Prostate gland (tissue), 2 donors: ENCODE measurements around the gene TOGARAM2. TPM values are rescaled to one million over a fixed set of nuclear protein-coding genes. Genes with fewer than 3 reads are reported as not detected.

ENCODE experiments used
- DNase-seq: peaks from one replicate; pipeline ENCODE4 v3.0.0-alpha.2; 2019; ENCODE audit warnings: low spot score
- H3K27ac ChIP-seq, 2 donors: fragments of 200-600 bp; sonication (generic); 2 replicates each; pipeline ENCODE4 v1.5.1; 2017 to 2019
- H3K27me3 ChIP-seq: fragments of 200-600 bp; sonication (generic); replicated peaks from 2 replicates; pipeline ENCODE4 v1.5.1; 2019; ENCODE audit not compliant: insufficient read depth
- H3K36me3 ChIP-seq, 2 donors: fragments of 200-600 bp; sonication (generic); 1 replicate in 1 of 2; 2 replicates in 1 of 2; pipeline versions ENCODE4 v1.5.1 to v1.8.1; 2017 to 2019
- H3K4me1 ChIP-seq: fragments of 200-600 bp; sonication (generic); replicated peaks from 2 replicates; pipeline ENCODE4 v1.5.1; 2019
- H3K4me3 ChIP-seq, 2 donors: fragments of 200-600 bp; sonication (generic); 2 replicates each; pipeline ENCODE4 v1.5.1; 2017 to 2019
- H3K9me3 ChIP-seq: fragments of 200-600 bp; sonication (generic); 2 replicates; pipeline ENCODE4 v1.5.1; 2017
- POLR2A ChIP-seq: fragments of 450-650 bp; IDR thresholded peaks from one replicate; pipeline ENCODE4 v1.6.1; 2016; ENCODE audit warnings: antibody characterized with exemption, mild to moderate bottlenecking
- POLR2AphosphoS5 ChIP-seq: sonication (generic); formaldehyde crosslinking; IDR thresholded peaks from one replicate; pipeline ENCODE4 v1.6.1; 2017; ENCODE audit warnings: antibody characterized with exemption
- WGBS: methylation state at CpG from one replicate; pipeline ENCODE4 v1.1.5; 2018; 5-methylcytosine and 5-hydroxymethylcytosine counted together
- intact Hi-C: fragments of 100-400 bp; cut with DNase I; formaldehyde crosslinking; loops from one replicate; pipeline ENCODE4 v1.14.2; 2022
- total RNA-seq, 2 donors: library from RNA; depleted of rRNA; stranded (reverse); fragments of >200 nt; gene quantifications; one replicate each; pipeline ENCODE4 v1.1.0, GENCODE V29; 2016
- TF ChIP-seq, protein P1 (sequence below), 4 experiments: fragments of 200-600 bp in 2 of 4; fragments of 450-650 bp in 2 of 4; sonication (generic) in 2 of 4; IDR thresholded peaks; 1 replicate in 3 of 4; 2 replicates in 1 of 4; pipeline ENCODE4 v1.5.1; 2016 to 2019; ENCODE audit warnings: antibody characterized with exemption in 4 of 4, mild to moderate bottlenecking in 2 of 4, moderate library complexity in 2 of 4

Gene TOGARAM2
- total RNA-seq, 2 donors from 2014 or later = 0.36 to 0.62 TPM

DNA sequence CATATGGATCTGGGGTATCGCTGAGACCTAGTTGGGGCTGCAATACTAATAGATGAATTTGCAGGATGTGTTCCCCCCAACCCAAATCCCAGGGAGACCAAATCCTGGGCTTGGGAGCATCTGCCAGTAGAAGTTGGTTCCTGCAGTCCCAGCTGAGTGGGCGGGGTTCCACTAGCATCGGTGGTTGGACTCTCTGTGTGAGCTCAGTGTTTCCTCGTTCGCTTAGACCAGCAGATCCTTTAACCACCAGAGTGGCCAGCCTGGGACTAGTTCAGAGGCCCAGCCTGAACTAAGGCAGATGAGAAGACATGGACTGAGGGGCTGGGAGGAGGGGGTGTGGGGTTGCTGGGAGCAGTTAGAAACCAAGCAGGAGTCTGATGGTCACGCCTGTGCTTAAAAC is 52.6 kb downstream of the TOGARAM2 start:
- 77% methylated on average over 6 of the region's 6 CpGs for WGBS
- Histone ChIP-seq H3K4me3 (no peak overlapping the region), H3K9me3 (no peaks in the 10 kb centered on the region), H3K27ac (no peak overlapping the region), H3K4me1 (peaks cover 7% of the 10 kb centered on the region), H3K27me3 (no peaks in the 10 kb centered on the region), H3K36me3 (no peaks in the 10 kb centered on the region)
- no peak for DNase-seq
- intact Hi-C loops = no loop called here
- no peak for TF ChIP-seq POLR2A
- no peak for TF ChIP-seq POLR2AphosphoS5
- TF ChIP-seq, protein P1, sequence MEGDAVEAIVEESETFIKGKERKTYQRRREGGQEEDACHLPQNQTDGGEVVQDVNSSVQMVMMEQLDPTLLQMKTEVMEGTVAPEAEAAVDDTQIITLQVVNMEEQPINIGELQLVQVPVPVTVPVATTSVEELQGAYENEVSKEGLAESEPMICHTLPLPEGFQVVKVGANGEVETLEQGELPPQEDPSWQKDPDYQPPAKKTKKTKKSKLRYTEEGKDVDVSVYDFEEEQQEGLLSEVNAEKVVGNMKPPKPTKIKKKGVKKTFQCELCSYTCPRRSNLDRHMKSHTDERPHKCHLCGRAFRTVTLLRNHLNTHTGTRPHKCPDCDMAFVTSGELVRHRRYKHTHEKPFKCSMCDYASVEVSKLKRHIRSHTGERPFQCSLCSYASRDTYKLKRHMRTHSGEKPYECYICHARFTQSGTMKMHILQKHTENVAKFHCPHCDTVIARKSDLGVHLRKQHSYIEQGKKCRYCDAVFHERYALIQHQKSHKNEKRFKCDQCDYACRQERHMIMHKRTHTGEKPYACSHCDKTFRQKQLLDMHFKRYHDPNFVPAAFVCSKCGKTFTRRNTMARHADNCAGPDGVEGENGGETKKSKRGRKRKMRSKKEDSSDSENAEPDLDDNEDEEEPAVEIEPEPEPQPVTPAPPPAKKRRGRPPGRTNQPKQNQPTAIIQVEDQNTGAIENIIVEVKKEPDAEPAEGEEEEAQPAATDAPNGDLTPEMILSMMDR (IDR thresholded peaks at IDR 0.05) = no peak

DNA sequence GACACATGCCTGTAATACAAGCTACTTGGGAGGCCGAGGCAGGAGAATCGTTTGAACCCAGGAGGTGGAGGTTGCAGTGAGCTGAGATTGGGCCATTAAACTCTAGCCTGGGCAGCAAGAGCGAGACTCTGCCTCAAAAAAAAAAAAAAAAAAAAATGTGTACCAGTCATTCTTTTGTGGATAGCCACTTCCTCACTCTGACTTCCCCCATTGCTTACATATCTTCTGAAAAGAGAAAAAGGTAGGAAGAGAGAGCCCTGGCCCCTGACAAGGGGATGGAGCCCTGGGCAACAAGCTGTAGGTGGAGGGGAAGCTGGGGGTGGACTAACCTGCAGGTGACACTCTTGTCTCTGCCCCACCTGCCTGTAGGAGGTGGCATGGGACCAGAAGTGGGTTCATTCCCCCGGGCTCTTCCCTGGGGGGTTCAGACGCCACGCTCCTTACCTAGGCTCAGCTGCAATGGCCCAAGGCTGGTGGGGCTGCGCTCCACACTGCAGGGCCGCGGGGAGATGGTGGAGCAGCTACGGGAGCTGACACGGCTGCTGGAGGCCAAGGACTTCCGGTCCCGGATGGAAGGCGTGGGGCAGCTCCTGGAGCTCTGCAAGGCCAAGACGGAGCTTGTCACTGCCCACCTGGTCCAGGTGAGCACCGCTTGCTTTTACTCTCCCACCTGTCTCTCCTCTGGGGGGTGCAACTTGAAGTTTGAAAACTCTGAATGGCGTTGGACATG is 54.1 kb downstream of the TOGARAM2 start:
- WGBS = 93% methylated on average over 17 of the region's 17 CpGs
- no peaks in the 10 kb centered on the region for H3K9me3 ChIP-seq
- H3K27ac ChIP-seq = no peak overlapping the region
- TF ChIP-seq, protein P1 (IDR thresholded peaks at IDR 0.05) = no peak
- TF ChIP-seq POLR2A (no peak), POLR2AphosphoS5 (no peak)
- no peaks in the 10 kb centered on the region for H3K27me3 ChIP-seq
- DNase-seq = no peak
- H3K4me3 ChIP-seq = no peak overlapping the region
- peaks cover 7% of the 10 kb centered on the region for H3K4me1 ChIP-seq
- intact Hi-C loops = no loop called here
- no peaks in the 10 kb centered on the region for H3K36me3 ChIP-seq

DNA sequence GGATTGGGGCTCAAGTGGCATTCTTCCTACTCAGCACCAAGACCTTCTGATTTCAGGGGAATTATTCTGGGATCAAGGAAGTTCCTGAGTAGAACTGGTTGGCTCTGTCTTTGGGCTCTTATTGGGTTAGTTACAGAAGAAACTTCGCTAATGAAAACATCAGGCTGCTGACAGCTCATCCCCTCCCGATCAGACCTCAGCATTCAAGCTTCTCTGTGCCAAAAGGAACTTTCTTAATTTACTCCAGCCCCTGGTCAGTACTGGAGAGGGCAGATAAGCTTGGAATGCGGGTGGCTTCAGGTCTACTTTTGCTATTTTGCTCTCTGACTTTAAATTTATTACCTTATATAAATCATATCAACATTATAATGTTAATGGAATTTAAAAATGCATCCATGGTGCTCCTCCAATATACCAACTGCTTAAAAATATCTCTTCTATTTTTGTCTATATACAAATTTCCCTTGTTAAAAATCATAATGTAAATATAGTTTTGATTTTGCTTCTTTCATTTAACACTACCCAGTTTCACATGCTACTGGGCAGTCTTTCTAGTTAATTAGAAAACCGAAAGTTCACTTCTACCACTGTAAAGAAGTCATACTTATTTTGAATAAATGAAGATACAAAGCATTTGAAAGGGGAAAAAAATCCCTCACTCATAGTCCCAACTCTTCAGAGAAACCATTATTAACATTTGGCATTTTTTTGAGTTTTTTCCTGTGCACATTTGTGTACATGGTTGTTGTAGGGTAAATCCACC is 58.8 kb downstream of the TOGARAM2 start:
- Histone ChIP-seq H3K27ac (no peak overlapping the region), H3K4me3 (no peak overlapping the region), H3K27me3 (no peaks in the 10 kb centered on the region), H3K9me3 (no peaks in the 10 kb centered on the region), H3K36me3 (no peaks in the 10 kb centered on the region), H3K4me1 (peaks cover 7% of the 10 kb centered on the region)
- intact Hi-C loops = no loop called here
- no peak for DNase-seq
- 62% methylated on average over 4 of the region's 4 CpGs for WGBS
- TF ChIP-seq POLR2AphosphoS5 (no peak), POLR2A (no peak)
- TF ChIP-seq, protein P1 (IDR thresholded peaks at IDR 0.05) = no peak

DNA sequence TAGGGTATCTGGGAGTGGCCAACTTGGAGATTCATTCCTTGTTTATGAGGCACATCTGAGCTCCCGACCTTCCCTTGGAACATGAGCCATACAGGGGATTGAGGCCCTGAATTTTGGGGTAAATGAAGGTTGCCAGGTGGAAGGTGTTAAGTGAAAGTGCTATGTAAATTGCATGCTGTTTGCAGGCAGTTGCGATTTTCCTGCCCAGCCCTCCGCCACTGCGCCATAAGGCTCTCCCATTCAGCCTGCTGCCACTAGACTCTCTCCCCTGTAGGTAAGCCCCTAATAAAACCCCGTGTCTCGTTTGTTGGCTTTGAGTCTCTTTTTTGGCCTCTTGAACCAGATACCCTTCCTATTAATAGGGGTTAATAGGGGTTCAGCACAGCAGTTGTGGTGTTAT is 59.5 kb downstream of the TOGARAM2 start:
- Histone ChIP-seq H3K4me3 (no peak overlapping the region), H3K27ac (no peak overlapping the region), H3K27me3 (no peaks in the 10 kb centered on the region), H3K9me3 (no peaks in the 10 kb centered on the region), H3K4me1 (peaks cover 7% of the 10 kb centered on the region), H3K36me3 (no peaks in the 10 kb centered on the region)
- DNase-seq = no peak
- intact Hi-C loops = no loop called here
- TF ChIP-seq POLR2AphosphoS5 (no peak), POLR2A (no peak)
- TF ChIP-seq, protein P1 (IDR thresholded peaks at IDR 0.05) = no peak
- 52% methylated on average over 6 of the region's 6 CpGs for WGBS
